Umbilical cord (tissue), 2 donors: ENCODE measurements around the gene SLC36A1. TPM values are rescaled to one million over a fixed set of nuclear protein-coding genes. Genes with fewer than 3 reads are reported as not detected.

ENCODE experiments used
- DNase-seq: peaks from one replicate; pipeline ENCODE4 v3.0.0-alpha.2; 2015; ENCODE audit warnings: low spot score
- total RNA-seq: library from RNA; depleted of rRNA; stranded (reverse); fragments of >200 nt; gene quantifications from one replicate; pipeline ENCODE4 v1.2.3, GENCODE V29; 2014; ENCODE audit warnings: low replicate concordance; ENCODE audit not compliant: insufficient read depth

SLC36A1 gene
- total RNA-seq, 1 donor from 2014 or later, result 4.1 TPM

DNA sequence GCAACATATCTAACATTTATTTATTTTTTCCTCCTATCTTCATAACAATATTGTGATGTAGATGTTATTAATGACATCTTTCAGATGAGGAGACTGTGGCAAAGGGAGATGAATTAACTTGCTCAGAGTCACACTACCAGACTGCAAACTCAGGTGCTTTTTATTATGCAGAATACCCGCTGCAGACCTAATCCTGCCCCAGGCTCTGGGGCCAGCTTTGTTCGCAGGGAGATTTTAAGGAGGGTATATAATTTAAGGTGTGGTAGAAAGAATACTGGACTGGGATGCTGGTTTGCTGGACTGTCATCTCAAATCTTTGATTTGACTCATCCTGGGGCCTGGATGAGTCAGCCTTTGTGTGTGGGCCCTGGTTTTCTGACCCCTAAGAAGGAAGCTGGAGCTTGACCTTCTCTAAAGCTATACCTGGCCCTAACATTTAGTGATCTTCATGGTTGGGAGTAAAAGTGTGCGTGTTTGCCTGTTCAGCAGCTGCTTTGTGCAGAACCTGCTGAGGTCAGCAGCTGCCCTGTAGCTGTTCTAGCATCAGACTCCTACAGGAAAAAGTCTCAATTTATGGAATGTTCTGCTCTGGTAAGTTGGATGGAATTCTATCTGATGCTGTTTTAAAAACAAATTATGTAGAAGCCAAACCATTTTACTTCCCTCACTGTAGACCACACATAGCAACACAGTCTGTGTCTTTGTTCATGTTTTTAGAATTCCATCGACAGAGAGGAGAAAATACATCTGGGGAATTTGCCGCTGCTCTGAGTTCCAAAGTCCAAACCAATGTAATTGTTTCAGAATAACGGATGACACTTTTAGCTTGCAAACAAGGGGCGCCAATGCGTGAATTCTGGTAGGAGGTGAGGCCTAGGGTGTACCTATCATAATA lies 4.5 kb downstream of the SLC36A1 start:
- DNase-seq, result peak; percentile 43

DNA sequence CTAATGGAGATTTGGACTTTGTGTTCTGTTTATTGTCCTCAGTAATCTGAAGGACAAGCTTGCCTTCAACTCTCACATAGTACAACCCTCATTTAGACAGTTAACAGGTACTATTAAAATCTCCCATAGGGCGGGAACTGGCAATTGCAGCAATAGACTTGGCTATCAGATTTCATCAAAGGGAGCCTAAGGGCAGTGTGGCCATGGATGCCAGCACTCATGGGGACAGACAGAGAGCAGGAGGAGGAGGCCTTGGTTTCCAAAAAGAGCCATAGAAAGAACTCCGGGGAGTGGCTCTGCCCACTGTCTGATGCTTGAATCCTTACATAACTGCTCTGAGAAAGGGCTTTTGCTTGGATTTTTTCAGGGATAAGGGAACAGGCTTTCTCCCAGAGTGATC lies 6.8 kb downstream of the SLC36A1 start:
- DNase-seq, result peak; percentile 48

DNA sequence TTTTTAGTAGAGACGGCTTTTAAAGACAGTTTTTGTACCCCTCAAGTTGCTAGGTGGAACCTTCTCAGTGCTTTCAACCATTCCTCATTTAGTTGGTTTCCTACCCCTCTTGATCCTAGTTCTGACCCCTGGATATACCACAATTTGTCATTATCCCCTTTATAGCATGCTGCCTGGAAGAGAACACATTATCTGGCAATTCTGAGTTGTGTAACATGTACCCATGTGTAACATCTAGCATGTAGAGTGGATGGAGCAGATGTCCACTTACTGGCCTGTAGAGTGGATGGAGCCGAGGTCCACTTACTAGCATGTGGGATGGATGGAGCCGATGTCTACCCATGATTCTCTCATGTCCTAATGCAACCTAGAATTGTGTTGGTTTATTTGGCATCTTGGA lies 7.5 kb downstream of the SLC36A1 start:
- no peak for DNase-seq

DNA sequence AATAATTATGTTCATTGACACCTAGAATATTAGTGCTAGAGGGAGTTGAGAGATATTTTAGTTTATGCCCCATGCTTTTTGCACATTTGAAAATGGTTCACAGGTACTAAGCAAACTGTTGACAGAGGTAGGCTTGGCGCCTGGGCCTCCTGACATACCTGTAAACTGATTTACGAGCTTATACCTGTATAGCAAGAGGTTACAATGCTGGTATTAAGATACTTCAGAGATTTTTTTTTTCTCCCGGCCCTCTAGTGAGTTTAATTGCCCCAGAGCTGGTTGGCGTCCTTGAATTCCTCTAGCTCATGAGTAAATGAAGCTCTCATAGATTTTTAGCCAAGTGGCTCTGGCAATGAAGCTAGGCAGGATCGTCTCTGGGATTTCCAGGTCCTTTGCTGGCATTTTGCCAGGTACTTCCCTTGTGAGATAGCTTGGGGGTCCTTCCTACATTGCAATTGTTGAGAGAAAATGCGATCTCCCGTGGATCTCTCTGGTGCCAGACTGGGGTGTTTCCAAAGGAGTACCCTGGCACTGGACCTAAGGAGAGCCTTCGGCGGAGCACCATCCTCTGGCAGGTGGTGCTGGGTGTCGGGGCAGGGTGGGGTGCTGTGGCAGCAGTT lies 9.0 kb downstream of the SLC36A1 start:
- DNase-seq, result peak; percentile 21

DNA sequence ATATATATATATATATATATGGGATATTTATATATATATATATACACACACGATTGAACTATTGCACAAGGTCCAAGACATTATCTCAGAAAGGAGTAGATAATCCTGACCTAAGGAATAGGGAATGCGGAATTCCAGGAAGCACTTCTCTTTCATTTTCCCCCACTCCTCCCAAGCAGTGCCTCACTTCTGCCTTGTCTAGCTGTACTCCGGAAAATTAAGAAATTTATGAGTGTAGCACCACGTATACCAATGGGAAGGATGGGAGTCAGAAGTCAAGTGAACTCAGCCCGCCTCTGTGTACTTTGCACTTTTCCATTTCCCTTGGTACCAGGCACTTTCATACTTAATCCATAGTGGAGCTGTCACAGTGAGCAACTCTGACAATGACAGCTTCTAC lies 10.9 kb downstream of the SLC36A1 start:
- no peak for DNase-seq

DNA sequence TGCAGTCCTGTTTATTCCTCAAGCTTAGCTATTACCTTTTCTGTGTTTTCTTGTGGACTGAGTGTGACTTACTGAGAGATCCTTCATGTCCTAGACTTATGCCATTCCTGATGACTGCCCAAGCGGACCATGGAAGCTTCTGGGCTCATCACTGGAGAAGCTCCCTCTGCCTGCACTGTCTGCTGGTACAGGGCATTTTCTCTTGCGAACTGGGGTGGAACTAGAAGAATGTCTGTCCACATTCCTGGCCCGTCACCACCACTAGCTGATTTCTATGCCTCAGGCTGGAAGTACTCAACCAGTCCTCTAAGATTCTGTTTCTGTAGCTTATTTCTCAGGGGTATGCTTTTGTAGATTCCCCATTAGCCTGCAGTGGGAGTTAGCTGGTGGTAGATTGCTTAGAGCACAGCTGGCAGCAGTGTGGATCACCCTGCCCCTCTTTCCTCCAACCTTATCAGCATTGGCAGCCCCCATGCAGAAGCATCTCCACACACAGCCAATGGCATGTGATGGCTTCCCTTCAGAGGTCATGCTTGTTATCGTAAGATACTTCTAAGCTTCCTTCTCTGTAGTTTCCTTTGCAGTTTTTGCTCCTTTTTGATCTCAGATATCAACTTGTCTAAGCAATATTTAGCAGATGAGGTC lies 12.4 kb downstream of the SLC36A1 start:
- peak; percentile 85 for DNase-seq

DNA sequence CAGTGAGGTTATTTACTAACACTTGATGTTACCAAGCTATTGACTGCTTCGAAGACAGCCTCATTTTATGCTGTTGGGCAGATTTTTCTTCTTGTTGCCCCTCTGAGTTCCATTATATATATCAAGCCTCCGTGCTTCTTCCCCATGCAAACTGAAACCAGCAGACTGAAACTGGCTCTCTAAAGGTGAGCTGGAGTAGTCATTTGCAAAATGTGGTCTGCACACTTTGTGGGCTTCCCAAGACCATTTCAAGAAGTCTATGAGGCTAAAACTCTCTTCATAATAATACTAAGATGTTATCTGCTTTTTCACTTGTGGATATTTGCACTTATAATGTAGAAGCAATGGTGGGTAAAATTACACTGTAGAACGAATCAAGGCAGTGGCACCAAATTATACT lies 13.9 kb downstream of the SLC36A1 start:
- DNase-seq, result no peak

DNA sequence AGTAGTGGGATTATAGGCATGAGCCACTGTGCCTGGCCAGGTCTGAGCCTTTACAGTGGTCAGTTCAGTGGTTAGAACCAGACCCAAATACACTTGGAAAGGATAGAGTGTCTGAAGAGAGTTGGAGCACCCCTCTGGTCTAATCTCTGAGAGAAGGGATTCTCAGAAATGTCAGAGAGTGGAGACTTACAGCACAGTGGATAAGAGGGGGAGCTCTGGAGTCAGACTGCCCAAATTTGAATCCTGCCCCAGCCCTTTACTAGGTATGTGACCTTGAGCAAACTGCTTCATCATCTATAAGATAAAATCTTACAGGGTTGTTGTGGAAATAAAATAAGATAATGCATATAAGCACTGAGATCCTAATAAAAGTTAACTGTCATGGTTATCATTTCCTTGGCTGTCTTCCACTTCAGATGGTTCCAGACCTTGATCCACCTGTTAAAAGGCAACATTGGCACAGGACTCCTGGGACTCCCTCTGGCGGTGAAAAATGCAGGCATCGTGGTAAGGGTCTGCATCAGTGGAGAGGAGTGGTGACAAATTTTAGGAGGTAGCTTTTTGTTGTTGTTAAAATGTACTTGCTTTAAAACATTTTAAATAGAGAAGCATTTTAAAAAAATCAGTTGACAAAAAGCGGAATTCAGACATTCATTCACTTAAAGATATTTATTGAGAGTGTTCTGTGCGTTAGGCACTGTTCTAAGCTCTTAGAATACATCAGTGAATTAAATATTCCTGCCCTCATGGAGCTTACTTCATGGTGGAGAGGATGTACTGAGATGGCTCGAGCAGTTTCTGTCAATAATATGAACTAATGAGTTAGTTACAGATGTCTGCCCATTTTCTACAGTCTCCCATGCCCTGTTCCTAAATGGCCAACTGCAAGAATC lies 16.0 kb downstream of the SLC36A1 start:
- DNase-seq, result no peak

DNA sequence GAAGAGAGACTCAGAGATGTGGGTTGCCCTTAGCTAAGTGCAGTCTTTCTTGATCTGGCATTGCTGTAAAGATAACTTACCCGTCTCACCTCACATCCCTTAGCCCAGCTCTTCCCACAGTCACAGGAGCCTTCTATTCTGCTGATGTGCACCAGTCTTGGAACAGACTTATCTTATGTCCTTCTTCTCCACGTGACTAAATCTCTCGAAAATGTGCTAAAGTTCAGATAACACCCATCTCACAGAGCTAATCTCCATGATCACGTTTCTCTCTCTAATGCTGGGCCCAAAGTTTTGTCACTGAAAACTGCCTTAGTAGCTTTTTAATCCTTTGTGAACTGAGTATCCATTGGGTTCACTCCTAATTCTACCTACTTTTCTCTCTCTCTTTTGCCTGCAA lies 16.7 kb downstream of the SLC36A1 start:
- no peak for DNase-seq

DNA sequence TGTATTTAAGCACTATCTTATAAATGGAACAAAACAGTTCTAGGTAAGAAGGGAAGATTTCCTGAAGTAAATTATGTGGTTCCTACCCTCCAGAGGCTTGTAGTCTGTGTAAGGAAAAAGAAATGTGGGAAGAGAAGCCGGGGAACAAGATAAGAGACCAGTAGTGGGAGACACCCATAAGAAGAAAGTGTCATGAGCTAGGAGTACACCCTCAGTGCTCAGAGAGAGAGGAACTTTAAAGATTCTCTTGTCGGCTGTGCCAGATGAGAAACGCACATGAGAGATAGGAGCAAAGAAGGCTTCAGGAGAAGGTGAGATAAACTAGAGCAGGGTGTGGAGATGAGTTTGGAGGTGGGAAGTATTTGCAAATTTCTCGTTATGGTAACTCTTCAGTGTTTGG lies 18.1 kb downstream of the SLC36A1 start:
- DNase-seq, result no peak

DNA sequence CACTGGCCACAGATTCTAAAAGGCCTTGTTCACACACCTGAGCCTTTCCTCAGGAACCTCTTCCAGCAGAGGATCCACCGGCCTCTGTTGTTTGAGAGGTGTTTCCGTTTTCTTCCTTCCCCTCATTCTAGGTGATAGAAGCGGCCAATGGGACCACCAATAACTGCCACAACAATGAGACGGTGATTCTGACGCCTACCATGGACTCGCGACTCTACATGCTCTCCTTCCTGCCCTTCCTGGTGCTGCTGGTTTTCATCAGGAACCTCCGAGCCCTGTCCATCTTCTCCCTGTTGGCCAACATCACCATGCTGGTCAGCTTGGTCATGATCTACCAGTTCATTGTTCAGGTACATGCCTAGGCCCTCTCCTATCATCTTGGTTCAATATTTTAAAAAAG lies 20.2 kb downstream of the SLC36A1 start:
- DNase-seq, result no peak

DNA sequence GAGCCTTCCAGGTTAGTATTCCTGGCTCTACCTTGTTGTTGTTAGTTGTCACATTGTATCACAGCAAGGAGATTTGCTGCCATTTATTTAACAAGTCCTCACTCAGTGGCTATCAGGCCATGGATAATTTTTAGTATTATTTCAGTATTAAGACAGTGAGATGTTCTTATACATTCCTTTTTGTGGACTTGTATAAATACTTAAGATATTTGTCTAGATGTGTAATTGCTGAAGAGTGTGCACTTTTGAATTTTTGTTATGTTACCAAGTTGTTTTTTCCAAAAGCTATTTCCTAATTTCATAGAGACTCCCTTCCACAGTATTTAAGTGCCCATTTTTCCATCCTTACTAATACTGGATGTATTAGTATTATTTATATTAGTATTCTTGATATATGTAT lies 22.0 kb downstream of the SLC36A1 start:
- DNase-seq, result no peak

DNA sequence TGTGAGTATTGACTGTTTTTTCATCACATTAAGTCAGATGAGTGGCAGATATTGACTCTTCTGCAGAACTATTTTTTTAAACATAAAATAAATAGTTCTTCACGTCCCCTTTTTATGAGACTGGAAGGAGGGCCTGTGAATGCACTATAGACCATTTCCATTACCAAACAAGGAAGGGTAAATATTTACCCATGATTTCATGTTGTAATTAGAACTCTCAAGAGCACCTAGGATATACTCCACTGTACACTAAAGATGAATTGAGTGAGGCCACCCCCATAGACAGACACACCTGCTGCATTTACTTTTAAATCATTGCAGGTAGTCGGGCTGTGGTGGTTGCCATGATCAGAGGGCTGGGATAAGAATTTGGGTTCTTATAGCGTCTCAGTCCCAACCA lies 22.6 kb downstream of the SLC36A1 start:
- DNase-seq, result no peak

DNA sequence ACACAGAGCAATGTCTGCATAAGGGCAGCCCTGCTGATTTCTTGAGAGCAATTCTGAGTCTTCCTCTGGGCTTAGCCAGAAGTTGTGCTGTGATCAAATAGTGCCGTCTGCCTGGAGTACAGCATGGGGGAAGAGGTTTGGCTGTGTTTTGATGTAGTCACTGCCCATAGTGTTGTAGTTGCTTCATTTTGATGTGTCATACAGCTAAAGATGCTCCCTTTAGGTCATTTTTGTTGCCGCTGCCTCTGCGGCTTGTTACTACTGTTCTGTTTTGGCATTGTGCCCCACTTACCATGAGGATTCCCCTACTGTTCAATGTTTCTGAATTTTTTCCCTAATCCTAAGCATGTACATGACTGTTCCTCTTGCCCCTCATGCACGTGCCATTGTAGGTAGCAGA lies 23.0 kb downstream of the SLC36A1 start:
- no peak for DNase-seq

DNA sequence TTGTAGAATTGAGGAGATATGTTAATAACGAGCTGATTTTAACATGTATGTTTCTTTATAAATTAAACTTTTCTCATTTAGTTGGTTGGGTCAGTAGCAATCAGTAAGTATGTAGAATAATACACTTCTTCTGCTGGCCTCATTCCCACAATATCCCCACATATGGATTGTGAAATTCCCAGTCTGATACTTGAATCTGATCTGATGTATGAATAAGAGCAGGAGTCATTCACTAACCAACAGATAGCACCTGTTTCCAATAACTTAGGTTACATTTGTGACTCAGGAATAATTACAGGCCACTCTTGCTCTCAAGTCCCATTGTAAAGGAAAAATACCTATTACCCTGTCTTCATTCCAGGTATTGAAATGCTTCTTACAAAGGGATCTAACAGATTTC lies 23.9 kb downstream of the SLC36A1 start:
- DNase-seq, result no peak

DNA sequence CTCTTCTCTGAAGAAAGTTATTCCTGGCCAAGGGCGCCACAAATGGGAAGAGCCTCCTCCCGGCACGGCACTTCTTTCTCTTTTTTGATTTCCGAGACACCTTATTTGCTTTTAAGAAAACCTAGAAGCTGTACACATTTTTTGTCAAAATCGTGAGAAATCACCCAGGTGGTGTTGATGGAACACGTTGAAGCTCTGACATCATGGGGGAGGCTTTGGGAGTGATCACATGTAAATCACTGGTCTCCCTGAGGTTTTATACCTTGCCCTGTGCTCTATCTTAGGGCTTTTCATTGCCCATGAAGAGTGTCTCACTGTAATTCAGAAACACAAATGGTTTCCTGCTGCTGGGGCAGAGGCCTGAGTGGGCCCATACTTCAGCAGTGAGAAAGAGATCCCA lies 27.4 kb downstream of the SLC36A1 start:
- DNase-seq, result no peak

DNA sequence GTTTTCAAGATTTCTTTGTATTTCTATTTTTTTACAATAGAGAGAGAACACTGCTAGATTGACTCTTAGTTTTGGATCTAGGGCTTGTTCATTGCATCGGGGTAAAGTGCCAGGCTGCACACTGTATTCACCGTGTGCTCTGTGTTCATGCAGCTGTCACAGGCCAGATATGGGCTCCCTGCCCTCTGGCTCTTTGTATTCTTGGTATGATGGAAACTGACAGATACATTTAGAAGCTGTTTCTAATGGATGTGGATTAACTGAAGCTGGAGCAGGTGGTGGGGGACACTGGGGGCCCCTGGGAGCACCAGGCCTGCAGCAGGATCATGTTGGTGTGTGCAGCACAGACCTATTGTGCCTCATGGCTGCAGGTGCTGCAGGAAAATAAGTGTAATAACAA lies 28.0 kb downstream of the SLC36A1 start:
- no peak for DNase-seq

DNA sequence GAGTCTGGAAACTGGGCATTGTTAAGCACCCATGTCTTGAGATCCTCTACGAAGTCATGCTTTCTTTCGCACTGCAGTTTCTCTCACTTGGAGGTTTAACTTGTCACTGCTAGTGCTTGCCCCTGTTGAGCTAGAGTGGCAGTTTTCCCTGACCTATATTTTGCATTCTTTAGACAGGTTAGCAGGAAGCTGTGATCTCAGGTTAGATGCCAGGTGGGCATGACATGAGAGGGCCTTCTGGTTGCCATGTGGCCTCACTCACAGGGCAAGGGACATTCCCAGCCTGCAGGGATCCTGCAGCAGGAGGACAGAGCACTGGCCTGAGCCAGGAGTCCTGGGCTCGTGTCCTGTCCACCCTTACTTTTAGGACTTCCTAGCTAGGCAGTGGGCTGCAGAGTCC lies 28.6 kb downstream of the SLC36A1 start:
- no peak for DNase-seq

DNA sequence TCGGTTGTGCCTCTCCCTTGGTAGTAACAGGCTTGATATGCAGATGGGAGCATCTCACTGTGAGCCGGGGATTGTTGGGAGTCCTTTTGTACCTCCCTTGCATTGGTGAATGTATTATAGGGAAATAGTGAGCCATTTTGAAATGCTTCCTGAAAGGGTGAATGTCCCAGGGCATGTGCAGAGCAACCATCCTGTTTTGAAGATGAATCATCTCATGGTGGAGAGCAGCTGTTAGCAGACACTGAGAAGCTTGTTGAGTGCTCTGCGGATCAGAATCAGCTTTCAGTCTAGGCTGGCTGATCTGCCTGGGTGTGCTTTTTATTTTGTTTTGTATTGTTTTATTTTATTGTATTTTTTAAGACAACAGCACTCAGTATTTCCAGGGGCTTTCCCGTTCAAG lies 29.7 kb downstream of the SLC36A1 start:
- no peak for DNase-seq

DNA sequence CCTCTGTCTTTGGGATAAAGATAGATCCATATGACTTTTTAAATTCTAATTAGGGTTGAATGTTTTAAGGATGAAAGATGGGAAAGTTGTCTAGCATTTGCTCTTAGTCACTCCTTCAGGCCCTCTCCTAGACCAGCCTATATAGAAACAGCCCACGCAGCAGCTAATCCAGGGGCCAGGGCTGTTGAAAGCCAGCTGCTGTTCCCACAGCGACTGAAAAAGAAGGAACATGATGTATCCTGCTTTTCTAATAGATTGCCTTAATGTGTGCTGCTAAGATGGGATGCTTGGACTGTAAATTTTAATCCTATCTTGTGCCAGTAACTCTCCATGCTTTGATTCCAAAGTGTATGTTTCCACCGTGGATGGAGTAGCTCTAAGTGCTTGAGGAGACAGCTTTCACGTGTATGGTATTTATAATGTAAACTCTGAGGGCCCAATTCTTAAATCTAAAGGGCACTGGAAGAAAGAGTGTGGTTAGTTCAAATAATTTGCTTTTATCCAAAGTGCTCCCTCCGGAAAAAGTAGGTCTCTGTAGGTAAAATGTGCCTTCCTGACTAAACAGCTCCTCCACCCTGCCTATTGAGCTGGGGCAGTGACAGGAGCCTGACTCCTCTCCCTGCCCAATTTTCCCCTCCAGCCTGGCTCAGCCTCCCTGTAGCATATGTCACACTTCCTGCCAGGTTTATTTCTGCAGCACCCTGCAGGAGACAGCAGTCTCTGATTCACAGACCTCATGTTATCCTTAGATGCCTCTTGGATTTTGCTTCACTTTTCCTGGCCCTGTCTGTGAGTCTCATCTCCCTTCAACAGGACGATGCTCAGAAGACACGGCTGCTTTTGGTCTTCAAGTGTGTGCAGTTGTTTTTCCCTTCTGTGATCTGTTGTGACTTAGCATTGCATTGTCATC lies 33.2 kb downstream of the SLC36A1 start:
- peak; percentile 54 for DNase-seq

DNA sequence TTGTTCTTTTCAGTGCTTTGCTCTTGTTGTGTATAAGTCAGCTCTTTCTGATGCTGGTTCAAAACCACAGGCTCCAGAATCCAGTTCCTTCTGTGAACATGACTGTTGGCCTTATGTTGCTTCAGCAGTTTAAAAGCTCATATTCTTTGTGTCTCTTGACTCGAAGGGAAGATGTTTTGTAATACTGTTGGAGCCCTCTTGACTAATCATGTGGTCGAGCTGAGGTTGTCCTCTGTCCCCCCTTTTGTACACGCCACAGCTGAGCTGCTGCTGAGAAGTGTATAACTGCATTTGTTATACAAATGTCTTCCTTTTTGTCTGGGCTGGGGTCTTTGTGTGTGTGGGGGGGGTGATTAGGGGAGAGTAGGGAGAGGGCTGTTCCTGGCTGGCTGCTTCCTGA lies 35.8 kb downstream of the SLC36A1 start:
- DNase-seq, result peak; percentile 34
